Thoracic aorta (tissue), 2 donors: ENCODE results near the gene NEGR1. TPM values are rescaled to one million over a fixed set of nuclear protein-coding genes. Genes with fewer than 3 reads are reported as not detected.

Source experiments
- ATAC-seq: fragments of 150-250 bp; one replicate; pipeline ENCODE4 v1.8.0; 2017; ENCODE audit warnings: low read depth; ENCODE audit not compliant: insufficient number of reproducible peaks, low FRiP score
- DNase-seq: peaks from one replicate; pipeline ENCODE4 v3.0.0-alpha.2; 2020; ENCODE audit warnings: low spot score
- H3K27ac ChIP-seq, 2 donors: fragments of 200-600 bp; sonication (generic); 1 replicate in 1 of 2; 2 replicates in 1 of 2; pipeline ENCODE4 v1.5.1; 2016; ENCODE audit warnings: mild to moderate bottlenecking in 2 of 2, moderate library complexity in 2 of 2
- H3K27me3 ChIP-seq: fragments of 200-600 bp; sonication (generic); replicated peaks from 2 replicates; pipeline ENCODE4 v1.6.0; 2016; ENCODE audit warnings: mild to moderate bottlenecking; ENCODE audit not compliant: insufficient read depth
- H3K36me3 ChIP-seq: fragments of 200-600 bp; sonication (generic); one replicate; pipeline ENCODE4 v1.5.1; 2016
- H3K4me1 ChIP-seq, 2 donors: fragments of 200-600 bp; sonication (generic); 1 replicate in 1 of 2; 2 replicates in 1 of 2; pipeline versions ENCODE4 v1.5.1 to v1.6.0; 2016; ENCODE audit warnings: low read depth in 2 of 2, mild to moderate bottlenecking in 1 of 2; ENCODE audit not compliant: control insufficient read depth in 1 of 2
- H3K4me3 ChIP-seq: fragments of 200-600 bp; sonication (generic); 2 replicates; pipeline ENCODE4 v1.5.1; 2016; ENCODE audit warnings: mild to moderate bottlenecking
- H3K9me3 ChIP-seq: fragments of 200-600 bp; sonication (generic); 2 replicates; pipeline ENCODE4 v1.5.1; 2016
- total RNA-seq, 2 donors: library from RNA; depleted of rRNA; stranded (reverse); fragments of >200 nt; gene quantifications; one replicate each; pipeline versions ENCODE4 v1.1.0 to v1.2.3, GENCODE V29; 2016
- TF ChIP-seq, protein P1 (sequence below): fragments of 200-600 bp; sonication (generic); IDR thresholded peaks from one replicate; pipeline ENCODE4 v1.5.1; 2019; ENCODE audit warnings: antibody characterized with exemption

The NEGR1 gene
- total RNA-seq, 2 donors from 2014 or later, result 10.4 to 14.4 TPM

DNA sequence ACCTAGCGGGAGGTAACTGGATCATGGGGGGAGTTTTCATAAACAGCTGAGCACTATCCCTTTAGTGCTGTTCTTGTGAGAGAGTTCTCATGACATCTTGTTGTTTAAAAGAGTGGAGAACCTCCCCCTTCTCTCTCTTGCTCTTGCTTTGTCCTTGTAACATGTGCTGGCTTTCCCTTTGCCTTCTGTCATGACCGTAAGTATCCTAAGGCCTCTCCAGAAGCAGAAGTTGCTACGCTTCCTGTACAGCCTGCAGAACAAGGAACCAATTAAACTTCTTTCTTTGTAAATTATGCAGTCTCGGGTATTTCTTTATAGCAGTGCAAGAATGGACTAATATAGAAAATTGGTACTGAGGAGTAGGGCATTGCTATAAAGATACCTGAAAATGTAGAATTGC, 515.6 kb downstream of the NEGR1 start:
- no peaks in the 10 kb centered on the region for H3K36me3 ChIP-seq
- TF ChIP-seq, protein P1, sequence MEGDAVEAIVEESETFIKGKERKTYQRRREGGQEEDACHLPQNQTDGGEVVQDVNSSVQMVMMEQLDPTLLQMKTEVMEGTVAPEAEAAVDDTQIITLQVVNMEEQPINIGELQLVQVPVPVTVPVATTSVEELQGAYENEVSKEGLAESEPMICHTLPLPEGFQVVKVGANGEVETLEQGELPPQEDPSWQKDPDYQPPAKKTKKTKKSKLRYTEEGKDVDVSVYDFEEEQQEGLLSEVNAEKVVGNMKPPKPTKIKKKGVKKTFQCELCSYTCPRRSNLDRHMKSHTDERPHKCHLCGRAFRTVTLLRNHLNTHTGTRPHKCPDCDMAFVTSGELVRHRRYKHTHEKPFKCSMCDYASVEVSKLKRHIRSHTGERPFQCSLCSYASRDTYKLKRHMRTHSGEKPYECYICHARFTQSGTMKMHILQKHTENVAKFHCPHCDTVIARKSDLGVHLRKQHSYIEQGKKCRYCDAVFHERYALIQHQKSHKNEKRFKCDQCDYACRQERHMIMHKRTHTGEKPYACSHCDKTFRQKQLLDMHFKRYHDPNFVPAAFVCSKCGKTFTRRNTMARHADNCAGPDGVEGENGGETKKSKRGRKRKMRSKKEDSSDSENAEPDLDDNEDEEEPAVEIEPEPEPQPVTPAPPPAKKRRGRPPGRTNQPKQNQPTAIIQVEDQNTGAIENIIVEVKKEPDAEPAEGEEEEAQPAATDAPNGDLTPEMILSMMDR, result no peak
- H3K9me3 ChIP-seq, result no peaks in the 10 kb centered on the region
- ATAC-seq (no peak), DNase-seq (no peak)
- no peaks in the 10 kb centered on the region for H3K27me3 ChIP-seq
- H3K27ac ChIP-seq, result no peak overlapping the region
- H3K4me3 ChIP-seq, result no peak overlapping the region
- no peaks in the 10 kb centered on the region for H3K4me1 ChIP-seq

DNA sequence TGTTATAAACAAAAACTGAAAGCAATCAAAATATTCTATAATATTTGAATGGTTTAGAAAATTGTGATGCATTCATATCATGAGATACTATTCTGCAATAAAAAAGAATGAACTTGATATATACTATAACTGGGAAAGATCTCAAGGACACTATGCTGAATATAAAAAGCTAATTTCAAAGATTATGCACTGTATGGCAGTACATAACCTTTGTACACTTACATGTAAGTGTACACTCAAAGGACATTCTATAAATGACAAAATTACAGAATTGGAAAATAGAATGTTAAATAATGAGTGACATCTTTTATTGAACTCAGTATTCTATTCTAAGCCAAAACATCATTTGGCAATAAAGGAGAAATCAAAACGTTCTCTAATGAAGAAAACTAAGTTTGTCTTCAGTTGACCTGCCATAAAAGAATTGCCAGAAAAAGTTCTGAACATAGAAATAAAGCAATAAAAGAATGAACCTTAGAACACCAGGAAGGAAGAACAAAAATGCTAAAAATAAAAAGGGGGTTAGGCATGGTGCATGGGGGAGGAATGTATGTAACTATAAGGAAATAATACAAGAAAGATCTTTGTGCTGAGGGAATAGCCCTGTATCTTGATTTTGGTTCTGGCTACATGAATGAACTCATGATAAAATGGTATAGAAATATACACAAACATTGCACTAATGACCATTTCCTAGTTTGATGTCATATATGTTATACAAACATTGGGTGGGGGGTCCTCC, 519.7 kb downstream of the NEGR1 start:
- TF ChIP-seq, protein P1, result no peak
- no peak overlapping the region for H3K27ac ChIP-seq
- H3K27me3 ChIP-seq, result no peaks in the 10 kb centered on the region
- ATAC-seq (no peak), DNase-seq (no peak)
- H3K9me3 ChIP-seq, result no peaks in the 10 kb centered on the region
- H3K4me3 ChIP-seq, result no peak overlapping the region
- H3K36me3 ChIP-seq, result no peaks in the 10 kb centered on the region
- no peaks in the 10 kb centered on the region for H3K4me1 ChIP-seq

DNA sequence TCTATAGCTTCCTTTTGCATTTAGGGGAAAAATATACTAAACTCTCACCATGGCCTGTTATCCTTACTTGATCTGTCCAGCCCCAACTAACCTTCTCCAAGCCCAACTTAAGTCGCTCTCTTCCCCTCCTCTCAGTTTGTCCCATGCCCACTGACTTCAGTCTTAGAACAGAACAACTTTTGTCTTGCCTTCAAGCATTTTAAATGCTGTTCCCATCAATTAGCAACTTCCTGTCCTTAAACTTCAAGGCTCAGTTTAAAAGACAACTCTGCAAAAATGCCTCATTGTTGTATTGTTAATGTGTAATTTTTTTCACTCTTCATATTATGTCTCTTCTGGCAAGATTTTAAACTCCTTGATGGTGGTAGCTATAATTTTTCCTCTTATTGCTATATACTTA, 526.9 kb downstream of the NEGR1 start:
- ATAC-seq (no peak), DNase-seq (no peak)
- TF ChIP-seq, protein P1, result no peak
- Histone ChIP-seq H3K27me3 (no peaks in the 10 kb centered on the region), H3K36me3 (no peaks in the 10 kb centered on the region), H3K4me1 (no peaks in the 10 kb centered on the region), H3K4me3 (no peak overlapping the region), H3K27ac (no peak overlapping the region), H3K9me3 (no peaks in the 10 kb centered on the region)

DNA sequence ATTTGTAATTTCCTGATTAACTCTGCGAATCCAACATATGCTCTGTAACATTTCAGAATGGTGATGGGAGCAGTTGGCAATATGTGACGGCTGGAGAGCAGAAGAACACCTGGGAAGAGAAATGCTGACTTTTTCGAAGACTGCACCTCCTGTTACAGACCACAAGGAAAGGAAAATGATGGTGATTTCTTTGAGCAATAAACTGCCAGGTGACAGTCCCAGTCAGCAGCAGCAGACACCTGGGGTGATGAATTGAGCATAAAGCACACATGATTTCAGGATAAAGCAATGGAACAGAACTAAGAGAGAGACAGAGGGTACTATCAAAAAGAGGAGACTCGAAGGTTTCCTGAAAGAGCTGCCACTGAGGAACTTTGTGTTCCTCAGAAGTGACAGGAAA, 528.6 kb downstream of the NEGR1 start:
- no peaks in the 10 kb centered on the region for H3K4me1 ChIP-seq
- H3K4me3 ChIP-seq, result no peak overlapping the region
- no peak for DNase-seq
- no peaks in the 10 kb centered on the region for H3K27me3 ChIP-seq
- H3K36me3 ChIP-seq, result no peaks in the 10 kb centered on the region
- no peak overlapping the region for H3K27ac ChIP-seq
- no peaks in the 10 kb centered on the region for H3K9me3 ChIP-seq
- TF ChIP-seq, protein P1, result no peak
- no peak for ATAC-seq

DNA sequence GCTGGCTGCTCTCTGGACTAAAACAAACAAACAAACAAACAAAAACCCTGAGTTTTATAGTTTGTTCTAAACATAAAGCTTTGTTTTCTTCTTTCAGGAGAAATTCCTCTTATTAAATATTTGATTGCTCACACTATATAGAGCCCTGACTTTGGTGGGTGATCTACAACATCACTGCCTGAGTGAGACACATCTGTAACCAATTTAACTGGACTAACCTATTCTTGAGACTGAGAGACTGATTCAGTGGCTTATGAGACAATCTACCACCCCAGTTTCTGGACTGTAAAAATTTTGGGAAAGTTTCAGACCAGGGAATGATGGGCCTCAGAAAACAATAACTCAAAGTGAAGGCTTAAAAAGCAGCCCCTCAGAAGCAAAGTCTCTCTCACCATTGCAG, 537.0 kb downstream of the NEGR1 start:
- Histone ChIP-seq H3K27ac (no peak overlapping the region), H3K36me3 (no peaks in the 10 kb centered on the region), H3K27me3 (no peaks in the 10 kb centered on the region), H3K9me3 (no peaks in the 10 kb centered on the region), H3K4me1 (no peaks in the 10 kb centered on the region), H3K4me3 (no peak overlapping the region)
- TF ChIP-seq, protein P1, result no peak
- DNase-seq (no peak), ATAC-seq (no peak)
